HCT116 (cell line): ENCODE results near the gene IST1. TPM values are rescaled to one million over a fixed set of nuclear protein-coding genes. Genes with fewer than 3 reads are reported as not detected.

Source experiments
- ATAC-seq: fragments of 200-7000 bp; cut with Tn5 transposase; 2 replicates; pipeline ENCODE4 v1.9.1; 2020; ENCODE audit warnings: mild to moderate bottlenecking, moderate library complexity
- BruUV-seq: library from RNA; stranded (reverse); fragments of 400-500 nt; replicated peaks from 2 replicates; lab custom pipeline; 2021; lab: Mats Ljungman, UMichigan
- CTCF ChIA-PET: fragments of 300-600 bp; sonication (Branson Sonifier 250); formaldehyde crosslinking; loops from one replicate; lab custom pipeline; 2021; ENCODE audit warnings: antibody characterized with exemption; lab: Charles Lee
- POLR2A ChIA-PET: fragments of 300-600, 350-600 bp; sonication (Branson Sonifier 250); formaldehyde crosslinking; loops from one replicate; lab custom pipeline; 2021; ENCODE audit warnings: antibody characterized with exemption; lab: Charles Lee
- RAD21 ChIA-PET, 2 experiments: fragments of 300-600 bp; sonication (Branson Sonifier 250); formaldehyde crosslinking; loops; one replicate each; lab custom pipeline; 2023; ENCODE audit warnings: low total read pairs in 2 of 2; ENCODE audit not compliant: uncharacterized antibody in 2 of 2, unreplicated experiment in 2 of 2, low non-redundant PET in 1 of 2; lab: Charles Lee
- DNase-seq: peaks from one replicate; pipeline ENCODE4 v3.0.0-alpha.2; 2010; ENCODE audit warnings: low read depth, low spot score
- H2AFZ ChIP-seq: fragments of 200-600 bp; shearing (Covaris generic), sonication (generic); 2 replicates; pipeline ENCODE4 v1.6.1; 2017; ENCODE audit warnings: low read depth, mixed run types, mixed read lengths, antibody characterized with exemption, low read length; ENCODE audit not compliant: poor library complexity, severe bottlenecking
- H3K27ac ChIP-seq: 2 replicates; pipeline ENCODE4 v1.5.1; 2012; ENCODE audit warnings: low read depth, low read length
- H3K27me3 ChIP-seq: fragments of 200-600 bp; sonication (generic); 2 replicates; pipeline ENCODE4 v1.6.1; 2016; ENCODE audit warnings: mixed run types, low read length, mixed read lengths; ENCODE audit not compliant: insufficient read depth
- H3K36me3 ChIP-seq, 2 experiments: fragments of 200-500 bp in 1 of 2; fragments of 200-600 bp in 1 of 2; sonication (Bioruptor generic) in 1 of 2; sonication (generic) in 1 of 2; 2 replicates each; pipeline versions ENCODE4 v1.5.1 to v1.6.1; 2014 to 2016; ENCODE audit warnings: low read length in 2 of 2, inconsistent platforms in 1 of 2, mixed read lengths in 1 of 2, mixed run types in 1 of 2; ENCODE audit not compliant: insufficient read depth in 2 of 2, control insufficient read depth in 1 of 2
- H3K4me1 ChIP-seq, 2 experiments: fragments of 200-600 bp in 1 of 2; sonication (generic) in 1 of 2; 2 replicates each; pipeline versions ENCODE4 v1.5.1 to v1.6.1; 2012 to 2017; ENCODE audit warnings: low read length in 2 of 2, inconsistent platforms in 1 of 2, mild to moderate bottlenecking in 1 of 2, mixed read lengths in 1 of 2, mixed run types in 1 of 2, moderate library complexity in 1 of 2; ENCODE audit not compliant: insufficient read depth in 2 of 2, control insufficient read depth in 1 of 2
- H3K4me2 ChIP-seq: fragments of 200-600 bp; sonication (generic); 2 replicates; pipeline ENCODE4 v1.6.1; 2017; ENCODE audit warnings: mixed run types, low read length, mixed read lengths
- H3K4me3 ChIP-seq, 2 experiments: fragments of 200-600 bp in 1 of 2; sonication (generic) in 1 of 2; replicated peaks in 1 of 2; 2 replicates each; pipeline ENCODE4 v1.5.1; 2011 to 2016; ENCODE audit warnings: low read length in 2 of 2, control low read depth in 1 of 2, low read depth in 1 of 2, mild to moderate bottlenecking in 1 of 2, mixed read lengths in 1 of 2, mixed run types in 1 of 2
- H3K79me2 ChIP-seq: fragments of 200-600 bp; sonication (generic); 2 replicates; pipeline ENCODE4 v1.6.1; 2017; ENCODE audit warnings: mild to moderate bottlenecking, mixed run types, low read length, moderate library complexity, mixed read lengths; ENCODE audit not compliant: insufficient read depth
- H3K9ac ChIP-seq: fragments of 200-600 bp; sonication (generic); 2 replicates; pipeline ENCODE4 v1.6.1; 2016; ENCODE audit warnings: low read length, mixed read lengths
- H3K9me2 ChIP-seq: fragments of 200-600 bp; sonication (generic), shearing (Covaris generic); 2 replicates; pipeline ENCODE4 v1.6.1; 2017; ENCODE audit warnings: mixed run types, mild to moderate bottlenecking, moderate library complexity; ENCODE audit not compliant: insufficient read depth
- H3K9me3 ChIP-seq, 2 experiments: fragments of 200-500 bp in 1 of 2; fragments of 200-600 bp in 1 of 2; sonication (Bioruptor generic) in 1 of 2; sonication (generic) in 1 of 2; 2 replicates each; pipeline ENCODE4 v1.6.1; 2014 to 2017; ENCODE audit warnings: low read length in 2 of 2, mixed read lengths in 2 of 2, inconsistent platforms in 1 of 2, low read depth in 1 of 2, mild to moderate bottlenecking in 1 of 2, mixed run types in 1 of 2, moderate library complexity in 1 of 2; ENCODE audit not compliant: control insufficient read depth in 1 of 2, insufficient read depth in 1 of 2
- H4K20me1 ChIP-seq: fragments of 200-600 bp; sonication (generic), shearing (Covaris generic); 2 replicates; pipeline ENCODE4 v1.6.1; 2017; ENCODE audit warnings: mixed run types, mild to moderate bottlenecking, moderate library complexity; ENCODE audit not compliant: insufficient read depth
- ATF3 ChIP-seq: IDR thresholded peaks from 2 replicates; pipeline ENCODE4 v1.6.1; 2012
- CEBPB ChIP-seq: IDR thresholded peaks from 2 replicates; pipeline ENCODE4 v1.6.1; 2012; ENCODE audit warnings: low read depth
- EGR1 ChIP-seq: IDR thresholded peaks from 2 replicates; pipeline ENCODE4 v1.6.1; 2012; ENCODE audit warnings: low read depth
- ELF1 ChIP-seq: IDR thresholded peaks from 2 replicates; pipeline ENCODE4 v1.6.1; 2012; ENCODE audit warnings: low read depth, borderline replicate concordance
- EZH2phosphoT487 ChIP-seq: fragments of 200-600 bp; IDR thresholded peaks from 2 replicates; pipeline ENCODE4 v1.6.1; 2018; ENCODE audit warnings: antibody characterized with exemption, borderline replicate concordance
- FOSL1 ChIP-seq: IDR thresholded peaks from 2 replicates; pipeline ENCODE4 v1.6.1; 2012; ENCODE audit warnings: low read depth
- POLR2A ChIP-seq: IDR thresholded peaks from 2 replicates; pipeline ENCODE4 v1.7.0; 2011; ENCODE audit warnings: borderline replicate concordance; ENCODE audit not compliant: insufficient read depth, insufficient read length; ENCODE audit errors: extremely low read depth
- POLR2AphosphoS5 ChIP-seq: IDR thresholded peaks from 2 replicates; pipeline ENCODE4 v1.6.1; 2011; ENCODE audit warnings: mild to moderate bottlenecking, low read depth, low read length, moderate library complexity
- RAD21 ChIP-seq: IDR thresholded peaks from 2 replicates; pipeline ENCODE4 v1.6.1; 2012; ENCODE audit warnings: low read depth, mild to moderate bottlenecking
- REST ChIP-seq: IDR thresholded peaks from 2 replicates; pipeline ENCODE4 v1.6.1; 2012; ENCODE audit warnings: low read depth
- SIN3A ChIP-seq: IDR thresholded peaks from 2 replicates; pipeline ENCODE4 v1.6.1; 2012; ENCODE audit warnings: low read depth
- SRF ChIP-seq: IDR thresholded peaks from 2 replicates; pipeline ENCODE4 v1.6.1; 2012; ENCODE audit warnings: low read depth
- TCF7L2 ChIP-seq: IDR thresholded peaks from 2 replicates; pipeline ENCODE4 v1.7.0; 2011; ENCODE audit warnings: borderline replicate concordance, inconsistent platforms; ENCODE audit not compliant: insufficient read depth, insufficient read length; ENCODE audit errors: extremely low read depth
- ZNF274 ChIP-seq: fragments of 200-500 bp; sonication (Bioruptor generic); IDR thresholded peaks from 2 replicates; pipeline ENCODE4 v1.6.1; 2014; ENCODE audit warnings: mild to moderate bottlenecking, low read depth, low read length, inconsistent platforms
- intact Hi-C: fragments of 100-400 bp; cut with micrococcal nuclease; formaldehyde crosslinking; loops from 2 replicates; pipeline ENCODE4 v1.10.0; 2022
- total RNA-seq: library from RNA; stranded (reverse); gene quantifications from one replicate; pipeline ENCODE4 v1.2.1, GENCODE V29; 2021; ENCODE audit not compliant: unreplicated experiment
- TF ChIP-seq, protein P1 (sequence below), 3 experiments: fragments of 200-600 bp in 1 of 3; sonication (generic) in 1 of 3; IDR thresholded peaks in 2 of 3; conservative IDR thresholded peaks in 1 of 3; 2 replicates each; pipeline ENCODE4 v1.5.1; 2012 to 2017; ENCODE audit warnings: low read depth in 2 of 3, low read length in 2 of 3, antibody characterized with exemption in 1 of 3, borderline replicate concordance in 1 of 3, control low read depth in 1 of 3, mild to moderate bottlenecking in 1 of 3, mixed read lengths in 1 of 3, mixed run types in 1 of 3, moderate library complexity in 1 of 3; ENCODE audit not compliant: insufficient read depth in 1 of 3

The IST1 gene
- total RNA-seq, 1 experiment from 2014 or later, result 191 TPM

GRCh38 chr16:71973001-71973400 is 77.7 kb downstream of the IST1 start:
- RAD21 ChIA-PET, result no interaction called here
- no peak overlapping the region for H2AFZ ChIP-seq
- intact Hi-C loops, result no loop called here
- CTCF ChIA-PET, result interaction anchor here (2.8 kb wide), 1 partner anchor 12 kb away, joined by 16 read pairs; no protein-coding TSS in a partner anchor
- no peak overlapping the region for H3K9ac ChIP-seq
- POLR2A ChIA-PET, result no interaction called here
- H3K9me3 ChIP-seq, result no peaks in the 10 kb centered on the region
- TF ChIP-seq, protein P1, sequence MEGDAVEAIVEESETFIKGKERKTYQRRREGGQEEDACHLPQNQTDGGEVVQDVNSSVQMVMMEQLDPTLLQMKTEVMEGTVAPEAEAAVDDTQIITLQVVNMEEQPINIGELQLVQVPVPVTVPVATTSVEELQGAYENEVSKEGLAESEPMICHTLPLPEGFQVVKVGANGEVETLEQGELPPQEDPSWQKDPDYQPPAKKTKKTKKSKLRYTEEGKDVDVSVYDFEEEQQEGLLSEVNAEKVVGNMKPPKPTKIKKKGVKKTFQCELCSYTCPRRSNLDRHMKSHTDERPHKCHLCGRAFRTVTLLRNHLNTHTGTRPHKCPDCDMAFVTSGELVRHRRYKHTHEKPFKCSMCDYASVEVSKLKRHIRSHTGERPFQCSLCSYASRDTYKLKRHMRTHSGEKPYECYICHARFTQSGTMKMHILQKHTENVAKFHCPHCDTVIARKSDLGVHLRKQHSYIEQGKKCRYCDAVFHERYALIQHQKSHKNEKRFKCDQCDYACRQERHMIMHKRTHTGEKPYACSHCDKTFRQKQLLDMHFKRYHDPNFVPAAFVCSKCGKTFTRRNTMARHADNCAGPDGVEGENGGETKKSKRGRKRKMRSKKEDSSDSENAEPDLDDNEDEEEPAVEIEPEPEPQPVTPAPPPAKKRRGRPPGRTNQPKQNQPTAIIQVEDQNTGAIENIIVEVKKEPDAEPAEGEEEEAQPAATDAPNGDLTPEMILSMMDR (IDR thresholded peaks at IDR 0.05 in 2 of 3, conservative IDR thresholded peaks at IDR 0.05 in 1 of 3; ENCODE audit: borderline replicate concordance in 1 of 3, insufficient read depth in 1 of 3, low read depth in 2 of 3, low read length in 2 of 3), result no peak
- TF ChIP-seq POLR2A (no peak), REST (no peak), ATF3 (no peak), EGR1 (no peak), EZH2phosphoT487 (no peak), FOSL1 (no peak), ELF1 (no peak), CEBPB (no peak), SRF (no peak), ZNF274 (no peak), POLR2AphosphoS5 (no peak), SIN3A (no peak), RAD21 (no peak), TCF7L2 (no peak)
- H3K79me2 ChIP-seq, result no peaks in the 10 kb centered on the region
- H3K27me3 ChIP-seq, result no peaks in the 10 kb centered on the region
- no peak overlapping the region for H3K4me3 ChIP-seq
- no peaks in the 10 kb centered on the region for H4K20me1 ChIP-seq
- no peak overlapping the region for H3K27ac ChIP-seq
- ATAC-seq (no peak), DNase-seq (no peak)
- H3K36me3 ChIP-seq, result no peaks in the 10 kb centered on the region
- no TSS peak for BruUV-seq
- H3K4me2 ChIP-seq, result no peak overlapping the region
- H3K4me1 ChIP-seq, result no peaks in the 10 kb centered on the region
- no peaks in the 10 kb centered on the region for H3K9me2 ChIP-seq
